Thyroid gland (tissue), 4 donors: ENCODE measurements around the gene SMG1.
"Not testable (repeated sequence)": the region's sequence is repeated elsewhere in the genome, so short reads cannot be mapped to it uniquely, and the experiment has no call there.

Experiments used
- CTCF ChIP-seq, 6 experiments: fragments of 200-600 bp in 3 of 6; fragments of 450-650 bp in 3 of 6; sonication (generic) in 3 of 6; IDR thresholded peaks; one replicate each; pipeline ENCODE4 v1.5.1; 2016 to 2019; ENCODE audit warnings: antibody characterized with exemption in 6 of 6, mild to moderate bottlenecking in 2 of 6, inconsistent platforms in 1 of 6, moderate library complexity in 1 of 6
- POLR2A ChIP-seq, 2 donors: fragments of 450-650 bp; IDR thresholded peaks; one replicate each; pipeline ENCODE4 v1.6.1; 2017; ENCODE audit warnings: antibody characterized with exemption in 2 of 2, mild to moderate bottlenecking in 2 of 2, moderate library complexity in 1 of 2

- TF ChIP-seq CTCF, POLR2A (IDR thresholded peaks at IDR 0.05): not testable (repeated sequence)
Observed at GRCh38 chr16:18902044-18902443, 24.2 kb downstream of the SMG1 start.
